HEK293 (cell line): Measurements from ENCODE around the gene PTPRCAP.

Experiments used
- CTCF ChIA-PET: fragments of 350-600 bp; formaldehyde crosslinking; extraction: SDS; loops from one replicate; lab custom pipeline; 2021; ENCODE audit warnings: antibody characterized with exemption; lab: Yijun Ruan, JAX
- POLR2A ChIA-PET: fragments of 300-600 bp; formaldehyde crosslinking; extraction: SDS; loops from one replicate; lab custom pipeline; 2020; ENCODE audit warnings: antibody characterized with exemption, inconsistent platforms; lab: Yijun Ruan, JAX
- H3K27ac ChIP-seq: fragments of 200-500 bp; sonication (Bioruptor generic); 2 replicates; pipeline ENCODE4 v1.5.1; 2014; ENCODE audit warnings: low read depth, low read length, control low read depth, inconsistent platforms; ENCODE audit errors: extremely low read depth
- H3K36me3 ChIP-seq, 2 experiments: fragments of 200-500 bp in 1 of 2; sonication (Bioruptor generic) in 1 of 2; 1 replicate in 1 of 2; 2 replicates in 1 of 2; pipeline ENCODE4 v1.5.1; 2014 to 2017; ENCODE audit warnings: inconsistent platforms in 2 of 2, low read length in 2 of 2; ENCODE audit not compliant: control insufficient read depth in 2 of 2, insufficient read depth in 1 of 2
- H3K4me1 ChIP-seq: fragments of 200-500 bp; sonication (Bioruptor generic); 2 replicates; pipeline ENCODE4 v1.5.1; 2014; ENCODE audit warnings: mild to moderate bottlenecking, low read length, inconsistent platforms; ENCODE audit not compliant: control insufficient read depth, insufficient read depth
- H3K4me3 ChIP-seq: 2 replicates; pipeline ENCODE4 v1.5.1; 2011; ENCODE audit warnings: low read depth, mild to moderate bottlenecking, control low read depth, low read length, moderate library complexity
- H3K9me3 ChIP-seq: fragments of 200-500 bp; sonication (Bioruptor generic); 2 replicates; pipeline ENCODE4 v1.5.1; 2014; ENCODE audit warnings: low read depth, low read length, inconsistent platforms; ENCODE audit not compliant: control insufficient read depth, insufficient read depth
- GLI4 ChIP-seq: fragments of 450-650 bp; formaldehyde crosslinking; IDR thresholded peaks from 2 replicates; pipeline ENCODE4 v1.5.1; 2016; ENCODE audit warnings: missing biosample characterization, missing genetic modification characterization
- GLIS2 ChIP-seq: fragments of 450-650 bp; formaldehyde crosslinking; IDR thresholded peaks from 2 replicates; pipeline ENCODE4 v1.5.1; 2016; ENCODE audit warnings: missing biosample characterization, missing genetic modification characterization
- KLF1 ChIP-seq: fragments of 450-650 bp; formaldehyde crosslinking; IDR thresholded peaks from 2 replicates; pipeline ENCODE4 v1.5.1; 2016; ENCODE audit warnings: missing biosample characterization, missing genetic modification characterization
- KLF10 ChIP-seq: fragments of 450-650 bp; IDR thresholded peaks from 2 replicates; pipeline ENCODE4 v1.5.1; 2018; ENCODE audit warnings: missing biosample characterization, mild to moderate bottlenecking, missing genetic modification characterization
- SP2 ChIP-seq: fragments of 450-650 bp; formaldehyde crosslinking; IDR thresholded peaks from 2 replicates; pipeline ENCODE4 v1.5.1; 2016; ENCODE audit warnings: missing biosample characterization, missing genetic modification characterization
- SP3 ChIP-seq: fragments of 450-650 bp; formaldehyde crosslinking; IDR thresholded peaks from 2 replicates; pipeline ENCODE4 v1.5.1; 2016; ENCODE audit warnings: missing biosample characterization, missing genetic modification characterization
- SP7 ChIP-seq: fragments of 450-650 bp; formaldehyde crosslinking; IDR thresholded peaks from 2 replicates; pipeline ENCODE4 v1.5.1; 2016; ENCODE audit warnings: missing biosample characterization, missing genetic modification characterization
- ZBTB17 ChIP-seq: fragments of 450-650 bp; formaldehyde crosslinking; IDR thresholded peaks from 2 replicates; pipeline ENCODE4 v1.5.1; 2016; ENCODE audit warnings: missing biosample characterization, missing genetic modification characterization
- ZBTB6 ChIP-seq: fragments of 450-650 bp; formaldehyde crosslinking; IDR thresholded peaks from 2 replicates; pipeline ENCODE4 v1.5.1; 2017; ENCODE audit warnings: missing biosample characterization, missing genetic modification characterization
- ZFP37 ChIP-seq: fragments of 450-650 bp; formaldehyde crosslinking; IDR thresholded peaks from 2 replicates; pipeline ENCODE4 v1.5.1; 2016; ENCODE audit warnings: missing biosample characterization, missing genetic modification characterization
- ZNF148 ChIP-seq: fragments of 450-650 bp; formaldehyde crosslinking; IDR thresholded peaks from 2 replicates; pipeline ENCODE4 v1.5.0; 2017; ENCODE audit warnings: missing biosample characterization, missing genetic modification characterization, borderline replicate concordance
- ZNF155 ChIP-seq: fragments of 450-650 bp; formaldehyde crosslinking; IDR thresholded peaks from 2 replicates; pipeline ENCODE4 v1.5.1; 2016; ENCODE audit warnings: missing biosample characterization, missing genetic modification characterization
- ZNF175 ChIP-seq: fragments of 450-650 bp; formaldehyde crosslinking; IDR thresholded peaks from 2 replicates; pipeline ENCODE4 v1.5.1; 2016; ENCODE audit warnings: missing biosample characterization, missing genetic modification characterization
- ZNF26 ChIP-seq: fragments of 450-650 bp; formaldehyde crosslinking; IDR thresholded peaks from 2 replicates; pipeline ENCODE4 v1.5.1; 2016; ENCODE audit warnings: missing biosample characterization, missing genetic modification characterization
- ZNF335 ChIP-seq: fragments of 450-650 bp; formaldehyde crosslinking; conservative IDR thresholded peaks from 2 replicates; pipeline ENCODE4 v1.5.1; 2016; ENCODE audit warnings: missing biosample characterization, missing genetic modification characterization
- ZNF394 ChIP-seq: fragments of 450-650 bp; formaldehyde crosslinking; IDR thresholded peaks from 2 replicates; pipeline ENCODE4 v1.5.1; 2016; ENCODE audit warnings: missing biosample characterization, missing genetic modification characterization, mild to moderate bottlenecking, moderate library complexity, borderline replicate concordance
- ZNF530 ChIP-seq: fragments of 450-650 bp; formaldehyde crosslinking; IDR thresholded peaks from 2 replicates; pipeline ENCODE4 v1.5.1; 2016; ENCODE audit warnings: low read depth, missing biosample characterization, missing genetic modification characterization
- ZNF600 ChIP-seq: fragments of 450-650 bp; formaldehyde crosslinking; IDR thresholded peaks from 2 replicates; pipeline ENCODE4 v1.5.1; 2016; ENCODE audit warnings: missing biosample characterization, missing genetic modification characterization
- ZNF623 ChIP-seq: fragments of 450-650 bp; formaldehyde crosslinking; IDR thresholded peaks from 2 replicates; pipeline ENCODE4 v1.5.1; 2016; ENCODE audit warnings: missing biosample characterization, missing genetic modification characterization
- ZNF792 ChIP-seq: fragments of 450-650 bp; formaldehyde crosslinking; IDR thresholded peaks from 2 replicates; pipeline ENCODE4 v1.5.1; 2016; ENCODE audit warnings: missing biosample characterization, missing genetic modification characterization

The PTPRCAP gene

GRCh38 chr11:67422891-67423290, 14.6 kb downstream of the PTPRCAP start (continued):
- no peak for TF ChIP-seq ZBTB6
- TF ChIP-seq ZNF394 = no peak
- TF ChIP-seq ZNF623 (tag by site-specific recombination) = no peak
- TF ChIP-seq ZNF175 (tag by site-specific recombination) = no peak
- TF ChIP-seq ZFP37 (tag by site-specific recombination) = no peak
- no peak for TF ChIP-seq GLIS2 (tag by site-specific recombination)
- TF ChIP-seq ZBTB17 = peak; percentile 40; the same call in 1 of the 2 replicates
- peak; percentile 86; the same call in 1 of the 2 replicates for TF ChIP-seq ZNF792 (tag by site-specific recombination)
- peak; percentile 49; the same call in 1 of the 2 replicates for TF ChIP-seq ZNF600 (tag by site-specific recombination)

- H3K27ac ChIP-seq = no peak overlapping the region
- H3K4me1 ChIP-seq = no peaks in the 10 kb centered on the region; the same call in 1 of the 2 replicates
- ChIA-PET CTCF (interaction anchor here (0.6 to 1.6 kb wide), 3 partner anchors 208 to 1710 kb away, joined by 3 to 5 read pairs (median 3); partner anchors contain the start of gene NUDT8), POLR2A (interaction anchor here (0.6 to 4.4 kb wide), 3 partner anchors 14 to 20 kb away, joined by 3 to 25 read pairs (median 5); partner anchors contain the start of gene PPP1CA)
- H3K36me3 ChIP-seq = no peaks in the 10 kb centered on the region
- no peak overlapping the region for H3K4me3 ChIP-seq
- TF ChIP-seq SP2 (tag by site-specific recombination) = peak; percentile 42; the same call in 1 of the 2 replicates
- no peak for TF ChIP-seq ZNF530
- TF ChIP-seq KLF1 = peak; percentile 72; the same call in 1 of the 2 replicates
- TF ChIP-seq SP7 (tag by site-specific recombination) = no peak
- TF ChIP-seq GLI4 (tag by site-specific recombination) = 0 out of 2 replicates have a peak, but pooled peaks have one; percentile 51
- no peak for TF ChIP-seq ZNF148 (tag by site-specific recombination)
- TF ChIP-seq ZNF335 (tag by site-specific recombination) = peak; percentile 28; the same call in 1 of the 2 replicates
- no peak for TF ChIP-seq ZNF26
- no peak for TF ChIP-seq ZNF155 (tag by site-specific recombination)
- no peak for TF ChIP-seq KLF10 (tag by site-specific recombination)
- TF ChIP-seq SP3 (tag by site-specific recombination) = peak; percentile 33; the same call in 1 of the 2 replicates
- TF ChIP-seq ZBTB6 = no peak
- H3K9me3 ChIP-seq = no peaks in the 10 kb centered on the region
Measured at GRCh38 chr11:67421430-67422031, 16.0 kb downstream of the PTPRCAP start.
